HG03064 (cell line): ENCODE results near the gene C22orf15.
"Not testable (repeated sequence)": the region's sequence is repeated elsewhere in the genome, so short reads cannot be mapped to it uniquely, and the experiment has no call there.

Experiments used
- ATAC-seq: cut with Tn5 transposase; IDR thresholded peaks from one replicate; pipeline ENCODE4 v1.9.1; 2021; ENCODE audit warnings: low read depth; ENCODE audit not compliant: unreplicated experiment

C22orf15 gene

GRCh38 chr22:23762842-23763578 lies at the start of gene C22orf15:
TSS of gene C22orf15 (plus strand) at chr22:23762990. CDS start at chr22:23763307, 317 bp downstream.
- no peak for ATAC-seq

- ATAC-seq, result no peak
Observed at GRCh38 chr22:23713696-23714595, 48.8 kb upstream of the C22orf15 start.

GRCh38 chr22:23714596-23715578 lies 47.9 kb upstream of the C22orf15 start:
- no peak for ATAC-seq

- ATAC-seq, result no peak
Observed at GRCh38 chr22:23715806-23716375, 46.9 kb upstream of the C22orf15 start.

GRCh38 chr22:23716811-23717801 lies 45.7 kb upstream of the C22orf15 start:
- ATAC-seq, result peak; percentile 77

GRCh38 chr22:23718371-23719165 lies 44.2 kb upstream of the C22orf15 start:
- ATAC-seq, result no peak

- no peak for ATAC-seq
Observed at GRCh38 chr22:23720855-23721254, 41.9 kb upstream of the C22orf15 start.

GRCh38 chr22:23722160-23722559 lies 40.6 kb upstream of the C22orf15 start:
- ATAC-seq, result no peak

GRCh38 chr22:23722724-23723123 lies 40.1 kb upstream of the C22orf15 start:
- no peak for ATAC-seq

- ATAC-seq, result not testable (repeated sequence)
Observed at GRCh38 chr22:23728108-23728507, 34.7 kb upstream of the C22orf15 start.

- no peak for ATAC-seq
Observed at GRCh38 chr22:23737696-23738095, 25.1 kb upstream of the C22orf15 start.

GRCh38 chr22:23742505-23743264 lies 20.1 kb upstream of the C22orf15 start:
- no peak for ATAC-seq

GRCh38 chr22:23743303-23743705 lies 19.5 kb upstream of the C22orf15 start:
- ATAC-seq, result no peak

- no peak for ATAC-seq
Observed at GRCh38 chr22:23744001-23744400, 18.8 kb upstream of the C22orf15 start.

GRCh38 chr22:23744485-23744884 lies 18.3 kb upstream of the C22orf15 start:
- ATAC-seq, result no peak

- no peak for ATAC-seq
Observed at GRCh38 chr22:23745791-23746190, 17.0 kb upstream of the C22orf15 start.

- ATAC-seq, result no peak
Observed at GRCh38 chr22:23749841-23750301, 12.9 kb upstream of the C22orf15 start.
